Measurements from ENCODE around the gene SLC16A6.

- no peak for TF ChIP-seq CTCF (IDR thresholded peaks at IDR 0.05; ENCODE audit: low read depth, low read length)
- no peak for TF ChIP-seq MYC (IDR thresholded peaks at IDR 0.05; ENCODE audit: low read depth, low read length)
- no peak for TF ChIP-seq POLR2A (IDR thresholded peaks at IDR 0.05; ENCODE audit: extremely low read depth, insufficient read length)
- TF ChIP-seq MAX (IDR thresholded peaks at IDR 0.05; ENCODE audit: low read depth, low read length): no peak
Measured at GRCh38 chr17:68277807-68278206, 13.1 kb downstream of the SLC16A6 start.
